NCI-H1436 treated with DMSO at 0.1 percent for 48 hours (cell line): Measurements from ENCODE around the gene NUDT2.

ENCODE experiments used
- DNase-seq: peaks from one replicate; lab custom pipeline; 2025; lab: John Stamatoyannopoulos, UW

NUDT2 gene

GRCh38 chr9:34370970-34371880, 41.9 kb downstream of the NUDT2 start:
- no peak for DNase-seq

DNA sequence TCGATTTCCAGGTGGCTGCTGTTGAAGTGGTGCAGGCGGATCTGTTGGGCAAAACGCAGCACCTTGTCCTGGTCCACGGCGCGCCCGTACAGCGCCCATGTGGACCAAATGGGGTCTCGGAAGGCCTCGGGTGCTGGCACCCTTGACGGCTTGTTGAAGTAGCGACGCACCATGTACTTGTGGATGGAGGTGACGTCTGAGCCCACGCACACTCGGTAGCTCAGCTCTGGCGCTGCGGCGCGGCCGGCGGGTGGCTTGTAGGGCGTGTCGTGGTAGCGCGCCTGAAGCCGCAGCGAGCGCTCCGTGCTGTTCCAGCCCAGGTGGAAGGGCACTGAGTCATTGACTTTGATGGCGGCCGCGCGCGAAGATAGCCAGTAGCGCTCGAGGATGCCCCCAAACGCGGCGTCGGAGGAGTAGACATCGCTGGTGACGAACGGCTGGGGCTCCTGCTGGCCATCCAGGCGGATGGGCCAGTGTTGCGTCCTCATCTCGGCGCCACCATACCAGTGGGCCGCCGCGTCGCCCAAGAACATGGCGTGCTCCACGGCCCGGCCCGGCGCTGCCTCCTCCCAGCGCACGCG, 42.6 kb downstream of the NUDT2 start:
- no peak for DNase-seq

GRCh38 chr9:34372467-34373011, 43.2 kb downstream of the NUDT2 start:
- DNase-seq = no peak

GRCh38 chr9:34373749-34374148, 44.4 kb downstream of the NUDT2 start:
- no peak for DNase-seq

- DNase-seq = no peak
Measured at GRCh38 chr9:34374339-34374738, 45.0 kb downstream of the NUDT2 start.

DNA sequence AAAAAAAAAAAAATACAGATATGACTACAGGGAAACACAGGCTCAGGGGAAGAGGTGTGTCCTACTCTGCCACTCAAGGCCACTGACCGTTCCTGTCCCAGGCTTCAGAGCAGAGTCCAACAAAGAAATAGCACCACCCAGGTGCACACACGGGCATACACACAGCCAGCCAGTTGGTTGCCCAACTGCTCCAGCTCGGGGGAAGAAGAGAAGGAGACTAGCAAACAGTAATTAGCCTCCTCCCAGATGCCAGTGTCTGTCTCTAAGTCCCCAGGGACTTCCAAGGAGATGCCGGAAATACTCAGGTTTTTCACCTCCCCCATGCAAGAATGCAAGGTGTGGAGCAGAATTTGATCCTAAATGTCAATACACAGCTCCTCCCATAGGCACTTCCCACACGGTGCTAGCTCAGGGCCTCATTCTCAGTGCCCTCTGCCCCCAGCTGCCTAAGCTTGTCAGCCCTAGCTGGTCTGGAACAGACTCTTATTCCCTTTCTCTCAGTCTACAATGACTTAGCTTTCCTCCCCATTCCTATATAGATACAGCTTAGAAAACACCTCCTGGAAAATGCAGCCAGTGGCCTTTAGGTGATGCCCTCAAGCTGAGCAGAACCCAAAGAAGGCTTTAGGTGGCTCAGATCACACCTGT, 45.7 kb downstream of the NUDT2 start:
- DNase-seq = no peak

- no peak for DNase-seq
Measured at GRCh38 chr9:34375901-34376595, 46.7 kb downstream of the NUDT2 start.

GRCh38 chr9:34376596-34377403, 47.4 kb downstream of the NUDT2 start, which contains the start of gene MYORG:
TSS of gene MYORG (minus strand) at chr9:34376898. CDS start at chr9:34372943, 3,955 bp downstream.
- DNase-seq = peak; percentile 89

GRCh38 chr9:34377404-34377746, 48.0 kb downstream of the NUDT2 start:
- DNase-seq = no peak

DNA sequence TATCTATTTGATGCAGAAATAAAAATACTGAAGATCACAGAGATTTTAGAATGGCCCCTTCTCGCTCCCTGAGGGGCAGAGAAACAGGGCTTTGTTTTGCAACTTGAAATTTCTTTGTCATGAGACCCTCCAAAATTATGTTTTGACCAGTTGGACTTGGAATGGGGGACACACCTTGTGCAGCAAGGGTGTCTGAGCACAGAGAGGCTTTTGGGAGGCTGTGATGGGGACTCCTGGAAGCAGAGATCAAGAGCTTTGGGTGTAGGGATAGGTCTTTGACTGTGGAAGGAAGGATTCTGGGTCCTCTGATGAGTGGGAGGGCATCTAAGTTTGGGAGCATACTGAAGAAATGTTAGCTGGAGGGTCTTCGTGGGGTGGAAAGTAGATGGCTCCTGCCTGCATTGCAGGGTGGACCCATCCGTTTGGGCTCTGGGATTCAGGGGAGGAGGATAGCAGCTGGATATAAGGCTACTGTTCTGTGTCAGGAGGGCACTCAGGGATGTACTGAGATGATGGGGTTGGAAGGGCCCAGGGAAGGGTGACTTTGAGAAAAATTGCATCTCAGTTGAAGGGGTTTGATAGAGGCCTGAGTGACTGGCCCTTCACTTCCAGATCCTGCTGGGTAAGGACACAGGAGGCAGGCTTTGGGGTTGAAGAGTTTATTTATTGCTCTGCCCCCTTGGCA, 49.1 kb downstream of the NUDT2 start:
- no peak for DNase-seq

GRCh38 chr9:34379334-34380033, 50.1 kb downstream of the NUDT2 start:
- no peak for DNase-seq

GRCh38 chr9:34380034-34380510, 50.7 kb downstream of the NUDT2 start:
- no peak for DNase-seq

GRCh38 chr9:34380511-34381315, 51.3 kb downstream of the NUDT2 start:
- no peak for DNase-seq

- DNase-seq = no peak
Measured at GRCh38 chr9:34381323-34381722, 52.0 kb downstream of the NUDT2 start.

GRCh38 chr9:34382054-34382453, 52.7 kb downstream of the NUDT2 start:
- no peak for DNase-seq

DNA sequence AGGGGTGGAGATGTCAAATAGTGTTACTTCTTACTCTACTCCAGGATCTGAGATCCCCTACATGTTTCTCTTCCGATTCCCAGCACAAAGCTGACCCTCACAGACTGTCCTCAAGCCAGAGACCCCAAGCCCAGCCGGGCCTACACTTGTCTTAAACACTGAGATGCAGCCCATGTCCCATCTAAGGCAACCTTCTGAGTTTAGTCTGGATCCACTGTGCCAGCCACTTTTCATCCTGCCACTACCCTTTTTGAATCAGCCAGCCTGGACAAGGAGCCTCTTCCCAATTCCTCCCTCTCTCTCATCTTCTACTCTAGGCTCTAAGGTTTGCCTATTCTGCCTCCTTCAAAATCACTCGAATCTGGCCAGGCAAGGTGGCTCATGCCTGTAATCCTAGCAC, 53.5 kb downstream of the NUDT2 start:
- DNase-seq = no peak

- no peak for DNase-seq
Measured at GRCh38 chr9:34383904-34384303, 54.5 kb downstream of the NUDT2 start.

GRCh38 chr9:34384368-34385165, 55.2 kb downstream of the NUDT2 start:
- DNase-seq = no peak
